ENCODE data around the gene SMS. TPM values are rescaled to one million over a fixed set of nuclear protein-coding genes. Genes with fewer than 3 reads are reported as not detected.

Gene SMS
- total RNA-seq, 4 donors from 2014 or later, result 32.4 to 95.4 (median 43.8) TPM

DNA sequence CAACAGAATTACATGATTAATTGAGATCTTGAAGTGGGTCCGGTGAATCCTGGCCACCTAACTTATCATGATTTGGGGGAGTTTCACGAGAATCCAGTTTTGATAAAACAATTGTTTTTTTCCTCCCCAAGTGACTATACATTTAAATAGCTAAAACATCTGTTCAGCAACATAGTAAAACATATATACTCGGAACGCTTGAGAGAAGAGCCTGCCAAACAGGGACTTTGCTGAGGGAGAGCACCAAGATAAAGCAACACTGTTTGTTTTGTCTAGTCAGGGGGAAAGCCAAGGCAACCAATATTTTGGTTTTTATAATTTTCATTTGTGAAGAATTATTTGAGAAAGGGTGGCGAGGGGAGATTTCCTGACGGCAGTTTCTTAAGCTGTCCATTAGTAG lies 92.0 kb downstream of the SMS start:
- in situ Hi-C loops (cut with MboI; ENCODE audit: low pct_ligation_motif_present in 1 of 4, low pct_unique_long_range_greater_than_20kb in 1 of 4, low sequenced_read_pairs in 3 of 4), result no loop called here
- H3K9me3 ChIP-seq, result no peaks in the 10 kb centered on the region
- no peaks in the 10 kb centered on the region for H3K27me3 ChIP-seq
- H3K27ac ChIP-seq, result no peak overlapping the region
- no peak overlapping the region for H3K4me3 ChIP-seq
- TF ChIP-seq POLR2A (IDR thresholded peaks at IDR 0.05) (no peak), POLR2AphosphoS5 (IDR thresholded peaks at IDR 0.05) (no peak), CTCF (IDR thresholded peaks at IDR 0.05) (no peak), EP300 (IDR thresholded peaks at IDR 0.05; ENCODE audit: low read depth) (no peak)
- 71 to 76% methylated on average over 3 to 6 of the region's 6 CpGs for WGBS, 2 donors (ENCODE audit: low coverage in 1 of 2)
- intact Hi-C loops (cut with DNase I; ENCODE audit: low total_unique reads), result no loop called here
- no peak for DNase-seq
- H3K36me3 ChIP-seq, result no peaks in the 10 kb centered on the region
- no peaks in the 10 kb centered on the region for H3K4me1 ChIP-seq

DNA sequence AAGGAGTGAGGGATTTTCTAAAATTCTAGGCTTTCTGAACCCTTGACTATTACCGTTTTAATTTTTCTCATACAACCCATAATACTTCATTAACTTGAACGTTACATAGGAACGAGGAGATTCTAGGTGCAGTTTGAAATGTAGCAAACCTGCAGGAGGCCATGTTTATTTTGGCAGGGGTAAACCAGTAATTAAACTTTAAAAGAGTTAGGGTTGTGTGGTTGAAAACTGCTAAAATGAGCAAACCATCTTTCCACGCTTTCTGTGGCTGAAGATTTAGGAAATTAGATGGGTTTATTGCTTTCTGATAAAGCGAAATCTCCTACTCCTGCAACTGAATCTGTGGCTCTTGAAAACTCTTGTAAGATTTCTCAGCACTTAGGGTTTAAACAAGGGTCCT lies 93.3 kb downstream of the SMS start:
- Histone ChIP-seq H3K36me3 (no peaks in the 10 kb centered on the region), H3K27ac (no peak overlapping the region), H3K27me3 (no peaks in the 10 kb centered on the region), H3K9me3 (no peaks in the 10 kb centered on the region), H3K4me3 (no peak overlapping the region), H3K4me1 (no peaks in the 10 kb centered on the region)
- TF ChIP-seq POLR2AphosphoS5 (IDR thresholded peaks at IDR 0.05) (no peak), POLR2A (IDR thresholded peaks at IDR 0.05) (no peak), EP300 (IDR thresholded peaks at IDR 0.05; ENCODE audit: low read depth) (no peak), CTCF (IDR thresholded peaks at IDR 0.05) (no peak)
- no peak for DNase-seq
- intact Hi-C loops (cut with DNase I; ENCODE audit: low total_unique reads), result no loop called here
- in situ Hi-C loops (cut with MboI; ENCODE audit: low pct_ligation_motif_present in 1 of 4, low pct_unique_long_range_greater_than_20kb in 1 of 4, low sequenced_read_pairs in 3 of 4), result no loop called here
- WGBS, 2 donors (ENCODE audit: low coverage in 1 of 2), result 60 to 65% methylated on average over 3 to 5 of the region's 5 CpGs

DNA sequence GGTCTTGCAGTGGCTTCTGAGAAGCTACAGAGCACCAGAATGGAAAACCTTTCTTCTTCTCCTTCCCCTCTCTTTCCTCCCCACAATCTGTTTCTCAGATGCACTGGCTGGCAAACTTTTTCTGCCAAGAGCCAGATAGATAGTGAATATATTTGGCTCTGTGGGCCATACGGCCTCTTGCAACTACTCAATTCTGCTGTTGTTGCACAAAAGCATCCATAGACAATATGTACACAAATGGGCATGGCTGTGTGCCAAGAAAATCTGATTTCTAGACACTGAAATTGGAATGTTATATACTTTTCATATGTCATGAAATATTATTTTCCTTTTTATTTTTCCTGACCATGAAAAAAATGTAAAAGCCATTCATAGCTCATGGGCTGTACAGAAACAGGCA lies 94.7 kb downstream of the SMS start:
- Histone ChIP-seq H3K4me3 (no peak overlapping the region), H3K27ac (no peak overlapping the region), H3K36me3 (no peaks in the 10 kb centered on the region), H3K27me3 (no peaks in the 10 kb centered on the region), H3K4me1 (no peaks in the 10 kb centered on the region), H3K9me3 (no peaks in the 10 kb centered on the region)
- 50% methylated on average over 1 of the region's 1 CpG; no CpG with 5 or more reads in 1 of the 2 donors for WGBS, 2 donors (ENCODE audit: low coverage in 1 of 2)
- TF ChIP-seq EP300 (IDR thresholded peaks at IDR 0.05; ENCODE audit: low read depth) (no peak), POLR2A (IDR thresholded peaks at IDR 0.05) (no peak), CTCF (IDR thresholded peaks at IDR 0.05) (no peak), POLR2AphosphoS5 (IDR thresholded peaks at IDR 0.05) (no peak)
- intact Hi-C loops (cut with DNase I; ENCODE audit: low total_unique reads), result no loop called here
- in situ Hi-C loops (cut with MboI; ENCODE audit: low pct_ligation_motif_present in 1 of 4, low pct_unique_long_range_greater_than_20kb in 1 of 4, low sequenced_read_pairs in 3 of 4), result no loop called here
- no peak for DNase-seq

GRCh38 chrX:22037225-22037624 lies 96.7 kb downstream of the SMS start:
- Histone ChIP-seq H3K9me3 (no peaks in the 10 kb centered on the region), H3K4me3 (no peak overlapping the region), H3K36me3 (no peaks in the 10 kb centered on the region), H3K27ac (no peak overlapping the region), H3K4me1 (no peaks in the 10 kb centered on the region), H3K27me3 (no peaks in the 10 kb centered on the region)
- 72% methylated on average over 2 of the region's 2 CpGs; no CpG with 5 or more reads in 1 of the 2 donors for WGBS, 2 donors (ENCODE audit: low coverage in 1 of 2)
- TF ChIP-seq EP300 (IDR thresholded peaks at IDR 0.05; ENCODE audit: low read depth) (no peak), CTCF (IDR thresholded peaks at IDR 0.05) (no peak), POLR2AphosphoS5 (IDR thresholded peaks at IDR 0.05) (no peak), POLR2A (IDR thresholded peaks at IDR 0.05) (no peak)
- in situ Hi-C loops (cut with MboI; ENCODE audit: low pct_ligation_motif_present in 1 of 4, low pct_unique_long_range_greater_than_20kb in 1 of 4, low sequenced_read_pairs in 3 of 4) (no loop called here), intact Hi-C loops (cut with DNase I; ENCODE audit: low total_unique reads) (no loop called here)
- DNase-seq, result no peak

Measured in transverse colon (tissue), 4 donors.